ENCODE measurements around the gene CYP19A1.

- TF ChIP-seq CTCF (IDR thresholded peaks at IDR 0.05; ENCODE audit: low read depth, low read length) (no peak), EZH2phosphoT487 (IDR thresholded peaks at IDR 0.05; ENCODE audit: low read depth) (no peak)
These were observed 17.1 kb downstream of the CYP19A1 start for GRCh38 chr15:51321316-51321715.

Measured in OCI-LY3 (cell line).